NCI-H128 (cell line): ENCODE data around the gene ZNF423.

Experiments
- DNase-seq: peaks from one replicate; lab custom pipeline; 2025; ENCODE audit not compliant: unreplicated experiment; lab: John Stamatoyannopoulos, UW

The ZNF423 gene

GRCh38 chr16:49649013-49649765 is 206.7 kb downstream of the ZNF423 start:
- no peak for DNase-seq

DNA sequence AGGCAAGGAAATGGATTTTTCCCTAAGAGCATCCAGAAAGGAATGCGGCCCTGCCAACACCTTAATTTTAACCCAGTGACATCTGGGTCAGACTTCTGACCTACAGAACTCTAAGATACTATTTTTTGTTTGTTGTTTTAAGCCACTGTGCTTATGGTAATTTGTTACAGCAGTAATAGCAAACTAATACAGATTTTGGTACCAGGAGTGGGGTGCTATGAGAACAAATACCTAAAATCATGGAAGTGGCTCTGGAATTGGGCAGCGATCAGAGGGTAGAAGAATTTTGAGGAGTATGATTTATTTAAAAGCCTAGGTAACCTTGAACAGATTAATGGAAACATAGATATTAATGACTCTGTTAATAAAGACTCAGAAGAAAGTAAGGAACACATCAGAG is 208.2 kb downstream of the ZNF423 start:
- no peak for DNase-seq

DNA sequence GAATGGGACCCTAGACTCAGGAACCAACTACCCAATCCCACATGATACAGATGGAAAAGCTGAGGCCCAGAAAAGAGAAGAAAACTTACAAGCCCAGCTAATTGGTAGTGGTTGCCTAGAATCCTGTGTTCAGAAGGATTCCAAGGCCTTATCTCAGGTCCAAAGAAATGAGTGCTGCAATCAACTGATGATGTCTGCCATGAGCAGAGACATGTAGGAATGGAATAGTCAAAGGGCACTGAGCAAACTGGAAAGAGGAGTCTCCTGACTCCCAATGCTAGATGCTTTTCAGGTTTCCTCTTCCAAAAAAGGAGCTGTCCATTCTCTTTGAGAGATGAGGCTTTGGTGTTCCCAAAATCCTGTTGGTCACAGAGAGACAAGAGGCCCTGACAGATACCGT is 210.6 kb downstream of the ZNF423 start:
- DNase-seq = no peak

DNA sequence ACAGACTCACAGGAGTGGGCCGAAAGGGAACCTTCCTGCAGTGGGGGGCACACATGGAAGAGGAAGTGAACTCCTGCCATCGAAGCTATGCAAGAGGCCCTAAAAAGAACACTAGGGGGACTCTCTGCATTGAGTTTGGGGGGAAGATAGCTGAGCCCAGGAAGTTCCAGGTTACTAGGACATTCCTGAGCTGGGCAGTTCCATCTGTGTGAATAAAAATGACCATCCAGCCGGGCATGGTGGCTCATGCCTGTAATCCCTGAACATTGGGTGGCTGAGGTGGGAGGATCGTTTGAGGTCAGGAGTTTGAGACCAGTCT is 211.8 kb downstream of the ZNF423 start:
- no peak for DNase-seq

GRCh38 chr16:49643429-49644144 is 212.3 kb downstream of the ZNF423 start:
- DNase-seq = no peak

- no peak for DNase-seq
Observed at GRCh38 chr16:49641250-49641649, 214.7 kb downstream of the ZNF423 start.

GRCh38 chr16:49640581-49640980 is 215.3 kb downstream of the ZNF423 start:
- no peak for DNase-seq

- no peak for DNase-seq
Observed at GRCh38 chr16:49639739-49640431, 216.0 kb downstream of the ZNF423 start.

- DNase-seq = no peak
Observed at GRCh38 chr16:49638673-49639610, 217.0 kb downstream of the ZNF423 start.

- no peak for DNase-seq
Observed at GRCh38 chr16:49637933-49638672, 217.8 kb downstream of the ZNF423 start.

DNA sequence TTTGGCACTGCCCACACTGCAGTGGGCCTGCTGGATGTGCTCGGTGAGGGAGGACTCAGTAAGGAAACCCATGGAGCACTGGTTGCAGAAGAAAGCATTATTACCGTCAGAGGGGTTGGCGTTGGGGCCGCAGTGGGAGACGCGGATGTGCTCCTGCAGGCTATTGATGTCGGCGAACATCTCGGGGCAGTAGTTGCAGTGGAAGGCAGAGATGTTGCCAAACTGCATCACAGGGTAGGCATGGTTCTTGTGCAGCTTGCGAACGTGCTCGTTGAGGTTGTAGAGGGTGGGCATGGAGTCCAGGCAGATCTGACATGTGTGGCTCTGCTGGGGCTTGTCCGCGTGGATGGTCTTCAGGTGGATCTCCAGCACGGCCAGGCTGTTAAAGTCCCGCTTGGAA is 218.4 kb downstream of the ZNF423 start:
- no peak for DNase-seq

DNA sequence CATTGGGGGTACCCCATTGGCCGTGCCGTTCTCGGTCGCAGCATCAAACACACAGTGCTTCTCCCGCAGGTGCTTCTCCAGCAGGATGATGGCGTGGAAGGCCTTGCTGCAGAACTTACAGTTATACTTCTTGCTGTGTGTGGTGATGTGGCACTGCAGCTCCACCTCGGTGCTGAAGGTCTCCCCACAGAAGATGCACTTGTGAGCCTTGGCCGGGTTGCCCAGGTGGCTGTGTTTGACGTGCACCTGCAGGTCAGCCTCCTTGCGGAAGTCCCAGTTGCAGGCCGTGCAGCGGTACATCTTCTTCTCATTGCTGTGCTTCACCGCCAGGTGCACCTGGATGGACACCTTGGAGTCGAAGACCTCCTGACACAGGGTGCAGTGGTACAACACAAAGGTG is 219.3 kb downstream of the ZNF423 start:
- DNase-seq = no peak

DNA sequence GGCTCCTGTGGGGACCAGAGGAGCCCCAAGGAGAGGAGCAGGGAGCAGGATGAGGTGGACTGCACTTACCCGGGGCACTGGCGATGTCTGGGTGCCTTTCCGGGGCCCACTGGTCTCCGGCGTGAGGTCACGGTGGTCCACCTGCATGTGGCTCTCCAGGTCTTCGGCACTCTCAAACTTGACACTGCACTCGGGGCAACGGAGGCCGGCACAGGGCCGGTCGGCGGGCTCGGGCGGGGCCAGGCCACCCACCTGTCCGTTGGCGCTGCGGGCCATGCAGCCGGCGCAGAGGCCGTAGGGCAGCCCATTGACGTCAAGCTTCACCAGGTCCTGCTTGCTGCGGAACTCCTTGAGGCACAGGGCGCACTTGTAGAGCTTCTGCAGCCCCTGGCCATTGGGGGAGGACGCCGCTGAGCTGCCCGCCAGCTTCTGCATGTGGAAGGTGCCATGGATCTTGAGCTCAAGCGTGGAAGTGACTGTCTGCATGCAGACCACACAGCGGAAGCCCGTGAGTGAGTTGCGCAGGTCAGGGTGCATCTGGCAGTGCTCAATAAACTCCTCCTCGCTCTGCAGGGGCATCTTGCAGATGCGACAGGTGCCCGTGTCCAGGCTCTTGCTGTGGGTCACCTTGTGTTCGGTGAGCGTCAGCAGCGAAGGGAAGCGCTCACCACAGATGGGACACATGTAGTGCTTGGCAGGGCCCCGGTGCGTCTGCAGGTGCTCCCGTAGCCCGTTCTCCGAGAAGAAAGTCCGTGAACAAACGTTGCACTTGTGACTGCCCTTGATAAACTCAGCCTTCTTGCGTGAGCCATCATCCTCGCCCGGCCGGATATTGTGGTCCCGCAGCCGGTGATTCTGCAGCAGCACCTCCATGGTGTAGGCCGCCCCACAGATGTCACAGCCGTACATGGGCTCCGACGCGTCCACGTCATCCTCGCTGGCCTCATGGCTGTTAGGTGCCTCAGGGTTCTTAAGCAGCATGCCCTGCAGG is 220.0 kb downstream of the ZNF423 start:
- no peak for DNase-seq

DNA sequence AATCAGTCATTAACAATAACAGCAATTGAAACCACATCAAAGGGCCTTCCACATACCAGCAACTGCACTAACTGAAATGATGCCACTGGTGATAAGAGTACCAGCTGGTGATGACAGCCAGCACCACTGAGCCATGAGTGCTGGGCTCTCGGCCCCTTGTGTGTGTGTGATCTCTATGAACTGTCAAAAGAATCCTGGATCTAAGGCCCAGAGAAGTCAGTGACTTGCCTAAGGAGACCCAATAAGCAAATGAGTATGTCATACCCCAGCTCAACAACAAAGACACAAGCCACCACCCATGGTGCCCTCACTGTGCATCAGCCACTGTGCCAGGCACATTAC is 220.9 kb downstream of the ZNF423 start:
- no peak for DNase-seq

DNA sequence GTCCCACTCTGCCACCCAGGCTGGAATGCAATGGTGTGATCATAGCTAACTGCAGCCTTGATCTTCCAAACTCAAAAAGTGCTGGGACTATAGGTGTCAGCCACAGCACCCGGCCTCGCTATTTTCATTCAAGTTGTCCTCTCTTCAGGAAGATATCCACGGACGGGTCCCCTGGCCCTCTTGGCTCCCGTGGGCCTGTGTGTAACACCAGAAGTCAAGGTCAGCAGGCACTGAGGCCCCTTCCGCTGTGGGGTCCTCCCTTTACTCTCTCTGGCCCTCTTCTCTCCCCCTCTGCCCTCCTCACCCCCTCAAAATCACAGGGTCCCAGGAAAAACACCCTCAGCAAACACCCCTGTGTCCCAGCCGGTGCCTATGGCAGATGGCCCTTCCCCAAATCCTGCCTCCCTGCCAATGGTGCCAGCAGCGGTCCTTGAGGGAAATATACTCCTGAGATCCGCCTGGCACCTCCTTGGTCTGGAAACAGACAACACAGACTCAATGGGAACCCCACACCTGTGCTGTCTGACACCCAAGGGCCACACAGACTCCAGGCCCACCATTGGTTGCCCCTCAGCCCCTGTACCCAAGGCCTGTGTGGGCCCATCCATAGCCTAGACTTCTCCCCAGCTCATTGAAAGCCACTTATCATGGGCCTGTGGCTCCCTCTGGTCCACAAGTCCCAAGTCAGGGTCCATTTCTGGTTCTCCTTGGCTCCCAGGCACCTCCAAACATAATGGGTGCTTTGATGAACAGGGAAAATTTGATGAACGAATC is 221.5 kb downstream of the ZNF423 start:
- DNase-seq = no peak

GRCh38 chr16:49632795-49633184 is 223.1 kb downstream of the ZNF423 start:
- no peak for DNase-seq

DNA sequence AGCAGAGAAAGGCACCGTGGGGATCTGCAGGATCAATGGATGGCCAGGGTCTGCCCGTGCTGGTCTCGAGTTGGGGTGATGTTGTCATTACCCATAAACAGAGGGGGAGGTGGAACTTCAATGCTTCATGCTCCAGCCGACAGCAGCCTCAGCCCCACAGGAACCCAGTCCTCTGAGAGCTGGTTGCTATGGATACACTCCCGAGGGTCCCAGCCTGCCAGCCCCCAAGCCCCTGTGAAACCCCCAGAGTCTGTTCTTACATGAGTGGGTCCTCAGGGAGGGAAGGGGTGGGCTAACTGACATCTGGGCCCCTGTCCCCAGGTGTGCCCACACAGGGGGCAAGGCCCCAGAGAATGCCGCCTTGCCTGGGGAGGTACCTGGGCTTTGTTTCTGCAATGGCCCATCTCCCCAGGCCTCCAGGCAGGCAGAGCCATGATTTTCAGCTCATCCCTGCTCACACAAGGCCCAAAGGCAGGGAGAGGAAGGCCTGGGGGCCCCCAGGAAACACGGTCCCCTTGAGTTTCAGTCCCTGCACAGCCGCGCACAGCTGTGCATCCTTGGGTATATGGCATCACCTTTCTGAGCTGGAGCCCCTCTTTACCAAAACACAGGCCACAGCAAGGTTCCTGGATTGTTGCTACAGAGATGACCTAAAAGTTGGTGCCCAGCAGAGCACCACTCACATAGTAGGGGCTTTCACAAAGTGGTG is 223.7 kb downstream of the ZNF423 start:
- DNase-seq = no peak
